ENCODE results near the gene STX1B.

Gene STX1B

DNA sequence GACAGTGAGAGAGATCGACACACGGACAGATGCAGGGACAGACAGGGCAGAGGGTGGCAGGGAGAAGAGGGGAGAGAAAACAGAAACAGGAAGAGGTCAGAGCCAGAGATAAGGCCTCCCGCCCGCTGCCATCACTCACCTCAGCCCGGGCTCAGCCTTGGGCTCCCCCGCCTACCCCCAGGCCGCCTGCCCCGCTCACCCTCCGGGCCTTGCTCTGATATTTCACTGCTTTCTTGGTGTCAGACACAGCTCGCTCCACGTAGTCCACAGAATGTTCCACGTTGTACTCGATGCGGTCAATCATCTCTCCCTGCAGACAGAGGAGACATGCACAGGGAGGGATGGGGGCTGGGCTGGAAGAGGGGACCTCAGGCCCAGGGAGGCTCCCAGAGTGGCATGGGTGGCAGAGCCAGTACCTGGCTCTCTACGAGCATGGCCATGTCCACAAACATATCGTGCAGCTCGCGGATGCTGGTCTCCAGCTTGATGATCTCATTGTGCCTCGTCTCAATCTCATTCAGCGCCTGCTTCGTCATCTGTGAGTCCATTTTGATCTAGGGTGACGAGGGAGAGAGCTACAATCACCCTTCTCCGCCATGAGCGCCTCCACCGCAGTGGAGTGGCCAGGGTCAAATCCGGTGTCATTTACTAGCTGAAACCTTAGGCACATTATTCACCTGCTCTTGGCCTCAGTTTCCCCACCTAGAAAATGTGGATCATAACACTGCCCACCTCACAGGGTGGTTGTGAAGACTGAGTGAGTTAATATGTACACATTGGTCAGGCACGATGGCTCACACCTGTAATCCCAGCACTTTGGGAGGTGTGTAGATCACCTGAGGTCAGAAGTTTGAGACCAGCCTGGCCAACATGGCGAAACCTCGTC, 17.3 kb downstream of the STX1B start:
- no peak for DNase-seq

DNA sequence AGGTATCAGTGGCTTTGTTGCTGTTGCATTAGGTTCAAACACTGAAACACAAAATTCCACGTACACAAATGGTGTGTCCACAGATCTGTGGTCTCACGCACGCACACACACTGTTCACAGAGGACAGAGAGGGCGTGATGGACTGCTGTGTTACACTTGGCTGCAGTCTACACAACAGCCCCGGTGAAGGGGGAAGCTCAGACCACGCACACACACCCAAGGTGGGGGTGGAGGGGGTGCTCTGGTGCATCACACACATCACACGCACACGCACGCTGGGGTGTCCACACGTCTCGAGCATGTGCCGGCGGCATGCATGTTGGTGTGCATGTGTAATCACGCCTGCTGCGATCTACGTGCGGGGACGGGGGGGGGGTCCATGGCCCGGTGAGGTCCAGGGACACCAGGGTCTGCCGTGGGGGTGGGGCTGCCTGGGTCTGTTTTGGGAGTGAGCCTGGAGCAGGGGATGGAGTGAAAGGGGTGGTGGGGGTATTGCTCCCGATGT, 18.1 kb downstream of the STX1B start:
- DNase-seq, result no peak

DNA sequence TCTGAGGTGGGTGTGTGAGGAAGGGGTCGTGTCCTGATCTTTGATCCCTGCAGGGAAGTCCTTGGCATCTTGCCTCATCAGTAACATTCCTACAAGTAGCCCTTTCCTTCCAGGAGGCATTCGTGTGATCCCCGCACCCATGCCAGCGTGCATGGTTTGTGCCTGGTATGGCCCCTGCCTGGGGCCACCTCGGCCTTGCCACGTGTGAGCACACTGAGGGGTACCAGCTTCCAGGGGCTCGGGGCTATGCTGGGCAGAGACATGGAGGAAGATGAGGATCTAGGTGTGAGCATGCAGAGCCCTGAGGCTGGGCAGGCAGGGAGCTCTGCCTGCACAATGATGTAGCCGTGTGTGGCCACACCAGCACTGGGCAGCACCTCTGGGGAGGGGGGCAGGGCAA, 19.4 kb downstream of the STX1B start:
- no peak for DNase-seq

DNA sequence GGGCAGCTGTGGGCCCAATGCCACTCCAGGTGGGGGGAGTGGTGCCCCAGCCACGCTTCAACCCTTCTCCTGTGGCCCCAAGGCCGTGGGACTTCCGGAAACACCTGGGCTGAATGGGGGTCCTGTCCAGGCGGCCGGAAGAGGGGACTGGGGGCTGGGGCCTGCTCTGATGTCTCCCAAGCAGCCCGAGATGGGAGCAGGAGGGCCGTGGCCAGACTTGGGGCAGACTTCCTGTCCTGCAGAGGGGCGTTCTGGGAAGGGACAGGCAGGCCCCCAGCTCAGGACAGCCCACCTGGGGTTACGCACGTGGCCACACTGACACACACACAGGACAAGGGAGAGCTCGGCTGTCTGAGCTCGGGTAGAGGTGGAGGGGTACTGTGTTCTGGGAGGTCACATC, 20.3 kb downstream of the STX1B start:
- DNase-seq, result no peak

DNA sequence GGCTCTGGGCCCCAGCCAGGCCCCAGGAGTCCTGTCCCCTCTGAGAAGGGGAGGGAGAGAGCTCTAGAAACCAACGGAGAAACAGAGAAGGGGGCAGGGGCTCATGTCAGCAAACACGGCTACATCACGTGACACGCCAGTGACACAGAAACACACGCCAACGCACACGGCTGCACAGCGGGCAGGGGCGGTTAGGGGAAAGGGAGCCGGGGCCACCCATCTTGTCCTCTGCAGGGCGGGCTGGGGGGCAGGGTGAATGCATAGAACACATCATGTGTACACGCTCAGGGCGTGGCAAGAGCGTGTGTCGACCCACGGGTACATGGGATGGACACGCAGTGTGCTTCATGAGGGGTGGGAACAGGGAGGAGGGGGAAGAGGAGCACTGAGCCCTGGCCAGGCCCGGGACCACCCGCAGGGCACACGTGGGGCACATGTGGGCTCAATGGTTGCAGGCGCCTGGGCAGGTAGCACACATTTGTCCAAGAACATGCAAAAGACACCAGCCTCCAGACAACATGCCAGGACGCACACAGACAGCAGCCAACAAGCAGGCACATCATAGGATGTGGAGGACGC, 20.9 kb downstream of the STX1B start:
- DNase-seq, result no peak

DNA sequence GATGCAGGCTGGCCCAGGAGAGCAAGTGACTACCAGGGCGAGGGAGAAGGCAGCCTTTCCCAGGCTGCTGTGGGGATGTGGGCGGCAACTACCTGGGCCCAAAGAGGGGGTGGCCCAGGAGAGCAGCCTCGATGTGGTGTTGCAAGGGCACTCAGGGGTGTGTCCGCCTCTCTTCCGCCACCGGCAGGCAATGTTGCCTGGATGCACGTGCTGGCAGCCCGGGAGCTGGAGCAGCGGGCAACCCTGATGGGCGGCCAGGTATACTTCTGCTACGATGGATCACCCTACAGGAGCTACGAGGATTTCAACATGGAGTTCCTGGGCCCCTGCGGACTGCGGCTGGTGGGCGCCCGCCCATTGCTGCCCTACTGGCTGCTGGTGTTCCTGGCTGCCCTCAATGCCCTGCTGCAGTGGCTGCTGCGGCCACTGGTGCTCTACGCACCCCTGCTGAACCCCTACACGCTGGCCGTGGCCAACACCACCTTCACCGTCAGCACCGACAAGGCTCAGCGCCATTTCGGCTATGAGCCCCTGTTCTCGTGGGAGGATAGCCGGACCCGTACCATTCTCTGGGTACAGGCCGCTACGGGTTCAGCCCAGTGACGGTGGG, 22.8 kb downstream of the STX1B start:
- DNase-seq, result no peak

DNA sequence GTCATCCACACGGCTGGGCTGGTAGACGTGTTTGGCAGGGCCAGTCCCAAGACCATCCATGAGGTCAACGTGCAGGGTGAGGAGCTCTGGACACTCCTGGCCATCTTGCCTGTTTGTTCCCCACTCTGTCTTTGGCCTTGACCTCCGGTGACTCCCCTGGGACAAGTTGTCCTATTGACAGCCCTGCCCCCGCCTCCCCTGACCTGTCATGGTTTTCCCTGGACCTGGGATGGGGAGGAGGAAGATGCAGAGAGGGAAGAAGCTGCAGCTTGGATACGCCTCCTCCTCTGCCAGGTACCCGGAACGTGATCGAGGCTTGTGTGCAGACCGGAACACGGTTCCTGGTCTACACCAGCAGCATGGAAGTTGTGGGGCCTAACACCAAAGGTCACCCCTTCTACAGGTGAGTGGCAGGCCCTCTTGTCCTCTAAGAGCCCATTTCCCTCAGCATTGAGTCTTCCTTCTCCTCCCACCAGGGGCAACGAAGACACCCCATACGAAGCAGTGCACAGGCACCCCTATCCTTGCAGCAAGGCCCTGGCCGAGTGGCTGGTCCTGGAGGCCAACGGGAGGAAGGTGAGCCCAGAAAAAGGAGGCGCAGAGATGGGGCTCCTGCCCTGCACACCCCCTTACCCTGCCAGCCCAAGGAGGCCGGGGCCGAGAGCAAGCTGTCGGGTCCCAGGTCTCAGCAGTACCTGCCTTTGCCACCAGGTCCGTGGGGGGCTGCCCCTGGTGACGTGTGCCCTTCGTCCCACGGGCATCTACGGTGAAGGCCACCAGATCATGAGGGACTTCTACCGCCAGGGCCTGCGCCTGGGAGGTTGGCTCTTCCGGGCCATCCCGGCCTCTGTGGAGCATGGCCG, 24.1 kb downstream of the STX1B start:
- DNase-seq, result no peak

DNA sequence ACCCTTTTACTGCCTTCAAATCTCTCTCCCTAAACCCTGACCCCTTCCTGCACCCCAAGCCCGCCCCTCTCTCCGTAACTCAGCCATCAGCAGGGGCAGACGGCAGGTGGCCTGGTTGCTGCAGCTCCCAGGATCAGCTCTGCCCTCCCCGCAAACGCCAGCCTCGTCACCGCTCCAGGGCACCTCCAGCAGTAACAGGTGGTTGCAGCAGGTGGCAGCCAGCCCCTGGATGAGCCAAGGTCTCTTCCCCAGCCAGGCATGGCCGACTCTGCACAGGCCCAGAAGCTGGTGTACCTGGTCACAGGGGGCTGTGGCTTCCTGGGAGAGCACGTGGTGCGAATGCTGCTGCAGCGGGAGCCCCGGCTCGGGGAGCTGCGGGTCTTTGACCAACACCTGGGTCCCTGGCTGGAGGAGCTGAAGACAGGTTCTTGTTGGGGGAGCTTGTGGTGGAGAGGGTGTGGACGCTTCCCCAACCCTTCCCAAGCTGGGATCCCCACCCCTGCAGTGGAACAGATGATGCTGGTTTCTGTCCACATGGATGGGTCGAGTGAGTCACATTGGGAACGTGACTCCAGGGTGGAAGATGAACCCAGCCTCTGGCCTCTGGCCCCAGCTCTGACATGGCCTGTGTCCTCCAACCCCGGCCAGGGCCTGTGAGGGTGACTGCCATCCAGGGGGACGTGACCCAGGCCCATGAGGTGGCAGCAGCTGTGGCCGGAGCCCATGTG, 24.9 kb downstream of the STX1B start:
- no peak for DNase-seq

DNA sequence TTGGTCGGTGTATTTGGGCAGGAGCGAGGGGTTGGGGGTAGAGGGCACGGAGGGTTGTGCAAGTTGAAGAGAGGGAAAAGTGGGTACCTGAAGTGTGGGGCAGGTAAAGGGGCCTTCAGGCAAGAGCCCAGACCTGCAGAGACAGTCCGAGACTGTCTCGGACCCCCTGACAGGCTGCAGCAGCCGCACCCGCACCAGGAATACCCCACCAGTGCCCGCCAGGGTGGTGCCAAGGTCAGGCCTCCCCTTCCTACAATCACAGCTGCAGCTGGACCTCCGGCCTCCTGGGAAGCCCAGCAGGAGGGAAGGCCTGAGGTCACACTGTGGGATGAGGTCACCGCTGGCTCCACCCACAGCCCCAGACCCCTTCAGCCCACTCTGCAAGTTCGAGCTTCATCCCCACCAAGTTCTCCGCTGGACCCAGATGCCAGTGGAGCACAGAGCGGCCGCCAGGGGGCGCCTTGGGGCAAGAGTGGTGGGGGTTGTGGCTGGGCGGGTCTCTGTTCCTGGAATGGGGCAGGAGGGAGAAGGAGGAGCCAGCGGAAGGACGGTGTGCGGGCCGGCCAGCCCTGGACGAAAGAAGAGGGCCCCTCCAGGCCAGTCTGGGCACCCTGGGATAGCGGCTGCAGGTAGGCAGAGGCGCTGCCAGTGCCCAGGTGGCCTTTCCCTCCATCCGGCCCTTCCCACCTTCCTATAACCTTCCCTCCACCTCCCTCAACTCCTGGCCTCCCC, 25.6 kb downstream of the STX1B start, which contains the start of gene HSD3B7:
Gene HSD3B7 (plus strand): TSS at position 539 of the 732 bp plus-strand sequence. CDS start 452 bp downstream, outside the sequence.
- peak; percentile 82 for DNase-seq

DNA sequence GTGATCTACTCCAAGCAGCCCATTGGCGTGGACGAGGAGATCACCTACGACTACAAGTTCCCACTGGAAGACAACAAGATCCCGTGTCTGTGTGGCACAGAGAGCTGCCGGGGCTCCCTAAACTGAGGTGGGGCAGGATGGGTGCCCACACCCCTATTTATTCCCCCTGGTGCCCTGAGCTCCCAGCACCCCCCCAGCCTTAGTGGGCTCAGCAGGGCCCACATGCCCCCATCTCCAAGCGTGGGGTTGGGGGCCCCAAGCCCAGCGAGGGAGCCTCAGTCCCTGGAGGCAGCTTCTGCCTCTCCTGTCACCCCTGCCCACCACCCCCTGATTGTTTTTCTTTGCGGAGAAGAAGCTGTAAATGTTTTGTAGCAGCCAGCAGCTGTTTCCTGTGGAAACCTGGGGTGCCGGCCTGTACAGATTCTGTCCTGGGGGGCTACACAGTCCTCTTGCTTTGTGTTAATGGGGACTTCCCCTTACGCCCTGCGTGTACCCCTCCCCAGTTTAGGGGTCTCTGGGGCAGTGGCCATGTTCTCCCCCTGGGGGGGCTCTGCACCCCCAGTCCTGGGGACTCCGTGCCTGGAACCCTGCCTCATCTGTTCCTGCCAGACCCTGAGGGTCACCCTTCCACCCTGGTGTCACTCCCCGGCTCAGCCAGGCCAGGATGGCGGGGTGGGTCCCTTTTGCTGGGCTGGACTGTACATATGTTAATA, 26.4 kb downstream of the STX1B start:
- no peak for DNase-seq

DNA sequence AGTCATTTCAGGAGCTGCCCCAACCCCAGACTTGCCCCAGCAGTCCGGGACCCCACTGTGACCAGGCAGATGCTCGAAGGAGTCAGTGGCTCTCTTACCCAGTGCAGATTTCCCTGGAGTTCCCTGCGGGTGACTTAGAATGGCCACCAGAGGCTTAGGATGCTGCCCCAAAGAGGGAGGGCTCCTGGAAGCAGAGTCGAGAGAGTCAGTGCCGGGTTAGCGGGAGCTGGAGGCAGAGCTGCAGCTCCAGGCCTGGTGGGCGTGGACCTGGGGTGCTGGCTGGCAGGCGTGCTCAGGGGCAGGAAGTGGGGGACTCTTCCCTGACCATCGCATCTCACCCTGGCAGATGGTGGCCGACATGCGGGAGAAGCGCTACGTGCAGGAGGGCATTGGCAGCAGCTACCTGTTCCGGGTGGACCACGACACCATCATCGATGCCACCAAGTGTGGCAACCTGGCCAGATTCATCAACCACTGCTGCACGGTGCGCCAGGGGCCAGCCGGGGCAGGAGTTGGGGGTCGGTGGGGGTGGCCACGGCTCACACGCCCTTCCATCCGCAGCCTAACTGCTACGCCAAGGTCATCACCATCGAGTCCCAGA, 27.0 kb downstream of the STX1B start:
- no peak for DNase-seq

DNA sequence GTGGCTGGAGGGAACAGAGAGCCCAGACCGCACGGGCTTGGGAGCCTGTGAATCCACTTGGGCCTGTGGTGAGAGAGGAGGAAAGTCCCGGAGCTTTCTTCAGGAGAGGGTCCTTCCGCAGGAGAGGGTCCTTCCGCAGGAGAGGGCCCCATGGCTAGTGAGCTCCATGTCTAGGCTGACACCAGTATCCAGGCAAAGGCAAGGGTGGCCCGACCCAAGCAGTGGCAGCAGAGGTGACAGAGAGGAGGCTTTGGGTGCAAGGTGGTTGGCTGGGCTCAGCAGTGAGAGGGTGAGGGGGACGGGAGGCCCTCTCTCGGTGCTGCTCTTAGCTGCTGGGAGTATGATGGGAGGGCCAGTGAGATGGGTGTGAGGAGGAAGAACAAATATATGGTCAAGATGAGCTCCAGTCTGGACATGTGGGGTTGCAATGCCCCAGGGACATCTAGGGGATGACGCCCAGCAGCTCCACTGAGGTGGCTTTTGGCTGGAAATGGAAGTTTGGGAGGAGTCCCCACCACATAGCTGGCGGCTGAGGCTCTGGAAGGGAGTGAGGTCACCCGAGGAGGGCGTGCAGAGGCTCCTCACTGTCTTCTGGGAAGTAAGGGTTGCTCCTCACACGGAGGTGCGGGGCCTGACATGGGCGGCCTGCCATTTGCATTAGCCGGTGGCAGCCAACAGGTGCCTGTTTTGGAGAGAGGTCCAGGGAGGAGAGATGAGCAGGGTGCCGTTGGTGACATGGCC, 27.7 kb downstream of the STX1B start:
- DNase-seq, result no peak

DNA sequence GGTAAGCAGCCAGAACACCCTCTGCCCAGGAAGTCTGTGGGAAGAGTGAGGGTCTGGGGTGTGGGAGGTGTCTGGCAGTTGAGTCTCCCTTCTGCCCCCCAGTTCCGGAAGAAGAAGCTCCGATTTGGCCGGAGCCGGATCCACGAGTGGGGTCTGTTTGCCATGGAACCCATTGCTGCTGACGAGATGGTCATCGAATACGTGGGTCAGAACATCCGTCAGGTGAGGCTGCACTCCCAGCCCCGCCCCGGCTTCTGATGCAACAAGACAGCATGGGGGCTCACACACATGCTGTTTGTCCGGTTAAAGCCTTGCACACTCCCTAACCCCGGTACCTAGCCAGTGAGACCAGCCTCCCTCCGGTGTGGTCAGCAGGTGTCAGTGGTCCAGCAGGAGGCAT, 29.5 kb downstream of the STX1B start:
- no peak for DNase-seq

DNA sequence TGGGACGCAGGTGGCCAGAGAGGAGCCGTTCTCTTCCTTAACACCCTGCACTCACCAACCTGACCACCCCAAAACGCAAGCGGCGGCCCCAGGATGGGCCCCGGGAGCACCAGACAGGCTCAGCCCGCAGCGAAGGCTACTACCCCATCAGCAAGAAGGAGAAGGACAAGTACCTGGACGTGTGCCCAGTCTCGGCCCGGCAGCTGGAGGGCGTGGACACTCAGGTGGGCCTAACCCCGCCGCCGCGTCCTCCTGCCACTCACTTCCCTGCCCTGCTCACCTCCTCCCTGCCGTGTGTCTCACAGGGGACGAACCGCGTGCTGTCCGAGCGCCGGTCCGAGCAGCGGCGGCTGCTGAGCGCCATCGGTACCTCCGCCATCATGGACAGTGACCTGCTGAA, 30.0 kb downstream of the STX1B start:
- no peak for DNase-seq

DNA sequence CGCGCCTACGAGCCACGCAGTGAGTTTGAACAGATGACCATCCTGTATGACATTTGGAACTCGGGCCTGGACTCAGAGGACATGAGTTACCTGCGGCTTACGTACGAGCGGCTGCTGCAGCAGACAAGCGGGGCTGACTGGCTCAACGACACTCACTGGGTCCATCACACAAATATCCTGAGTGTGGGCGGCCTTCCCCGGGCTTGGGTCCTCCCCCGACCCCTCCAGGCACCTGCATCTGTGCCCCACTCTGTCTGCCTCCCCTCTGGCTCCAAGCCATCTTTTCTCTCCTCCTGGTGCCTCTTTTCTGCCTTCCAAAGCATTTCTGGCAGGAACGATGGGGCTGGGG, 30.4 kb downstream of the STX1B start:
- no peak for DNase-seq

DNA sequence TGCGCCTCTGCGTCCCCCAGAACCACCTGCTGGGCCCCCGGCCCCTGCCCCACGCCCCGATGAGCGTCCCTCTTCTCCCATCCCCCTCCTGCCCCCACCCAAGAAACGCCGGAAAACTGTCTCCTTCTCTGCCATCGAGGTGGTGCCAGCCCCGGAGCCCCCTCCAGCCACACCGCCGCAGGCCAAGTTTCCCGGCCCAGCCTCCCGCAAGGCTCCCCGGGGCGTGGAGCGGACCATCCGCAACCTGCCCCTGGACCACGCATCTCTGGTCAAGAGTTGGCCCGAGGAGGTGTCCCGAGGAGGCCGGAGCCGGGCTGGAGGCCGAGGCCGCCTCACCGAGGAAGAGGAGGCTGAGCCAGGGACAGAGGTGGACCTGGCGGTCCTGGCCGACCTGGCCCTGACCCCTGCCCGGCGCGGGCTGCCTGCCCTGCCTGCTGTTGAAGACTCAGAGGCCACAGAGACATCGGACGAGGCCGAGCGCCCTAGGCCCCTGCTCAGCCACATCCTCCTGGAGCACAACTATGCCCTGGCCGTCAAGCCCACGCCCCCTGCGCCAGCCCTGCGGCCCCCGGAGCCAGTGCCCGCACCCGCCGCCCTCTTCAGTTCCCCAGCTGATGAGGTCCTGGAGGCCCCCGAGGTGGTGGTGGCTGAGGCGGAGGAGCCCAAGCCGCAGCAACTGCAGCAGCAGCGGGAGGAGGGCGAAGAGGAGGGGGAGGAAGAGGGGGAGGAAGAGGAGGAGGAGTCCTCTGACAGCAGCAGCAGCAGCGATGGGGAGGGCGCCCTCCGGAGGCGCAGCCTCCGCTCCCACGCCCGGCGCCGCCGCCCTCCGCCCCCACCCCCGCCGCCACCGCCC, 31.0 kb downstream of the STX1B start:
- DNase-seq, result no peak

DNA sequence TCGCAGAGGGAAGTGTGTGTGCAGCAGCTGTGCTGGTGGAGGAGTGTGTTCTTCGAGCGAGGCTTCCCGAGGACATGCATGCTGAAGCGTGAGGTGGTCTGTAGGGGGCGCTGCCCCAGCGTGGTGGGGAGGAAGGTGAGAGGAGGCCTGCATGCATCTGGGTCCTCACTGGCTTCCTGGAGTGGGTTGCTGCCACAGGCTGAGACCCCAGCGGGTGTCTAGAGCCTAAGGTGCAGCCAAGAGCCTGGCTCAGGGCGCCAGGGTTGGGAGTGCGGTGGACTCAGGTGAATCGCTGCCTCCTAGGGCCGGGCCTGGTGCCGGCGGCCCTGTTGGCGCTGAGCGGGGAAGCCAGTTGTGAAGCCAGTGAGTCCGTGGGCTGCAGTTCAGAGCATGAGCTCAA, 32.9 kb downstream of the STX1B start:
- no peak for DNase-seq

DNA sequence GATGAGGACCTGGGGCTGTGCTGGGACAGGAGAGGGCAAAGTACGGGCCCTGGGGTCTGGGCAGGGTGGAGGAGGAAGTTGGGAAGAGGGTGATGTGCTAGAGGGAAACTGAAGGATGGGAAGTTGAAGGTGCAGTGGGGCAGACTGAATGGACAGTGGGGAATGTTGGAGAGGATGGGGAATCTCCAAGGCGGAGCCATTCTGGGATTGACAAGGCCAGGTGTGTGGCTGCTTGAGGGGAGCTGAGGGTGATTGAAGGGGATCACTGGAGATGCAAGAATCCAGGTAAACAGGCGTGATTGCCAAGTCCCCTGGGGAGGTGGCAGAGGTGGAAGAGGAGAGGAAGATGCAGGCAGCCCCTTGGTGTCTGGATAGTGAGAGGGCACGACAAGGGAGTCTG, 34.0 kb downstream of the STX1B start:
- DNase-seq, result no peak

DNA sequence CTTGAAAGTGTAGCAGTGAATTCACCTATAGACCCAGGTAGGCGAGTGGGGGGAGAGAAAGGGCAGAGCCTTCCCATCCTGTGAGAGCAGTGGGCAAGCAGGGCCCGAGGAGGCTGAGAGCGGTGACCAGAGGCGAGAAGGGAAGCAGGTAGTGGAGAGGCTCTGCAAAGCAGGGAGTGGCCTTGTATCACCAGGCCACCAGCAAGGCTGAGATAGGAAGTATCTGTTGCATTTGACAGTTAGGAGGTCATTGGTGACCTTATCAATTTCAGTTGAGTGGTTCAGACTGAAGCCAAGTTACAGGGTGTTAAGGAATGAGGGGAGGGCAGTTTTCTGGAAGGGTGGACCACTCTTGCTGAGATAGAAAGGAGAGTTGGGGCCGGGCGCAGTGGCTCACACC, 36.1 kb downstream of the STX1B start:
- no peak for DNase-seq

Measured in activated CD8-positive, alpha-beta memory T cell treated with anti-CD3 and anti-CD28 coated beads, Interleukin-2, amount 50 U/mL, for 4 hours (primary cell).